Suppressor macrophage treated with lipopolysaccharide for 4 hours (primary cell): ENCODE results near the gene KCNE1.
"Not testable (repeated sequence)": the region's sequence is repeated elsewhere in the genome, so short reads cannot be mapped to it uniquely, and the experiment has no call there.

Source experiments
- DNase-seq: peaks from one replicate; pipeline ENCODE4 v3.0.0-alpha.2; 2020

The KCNE1 gene

DNA sequence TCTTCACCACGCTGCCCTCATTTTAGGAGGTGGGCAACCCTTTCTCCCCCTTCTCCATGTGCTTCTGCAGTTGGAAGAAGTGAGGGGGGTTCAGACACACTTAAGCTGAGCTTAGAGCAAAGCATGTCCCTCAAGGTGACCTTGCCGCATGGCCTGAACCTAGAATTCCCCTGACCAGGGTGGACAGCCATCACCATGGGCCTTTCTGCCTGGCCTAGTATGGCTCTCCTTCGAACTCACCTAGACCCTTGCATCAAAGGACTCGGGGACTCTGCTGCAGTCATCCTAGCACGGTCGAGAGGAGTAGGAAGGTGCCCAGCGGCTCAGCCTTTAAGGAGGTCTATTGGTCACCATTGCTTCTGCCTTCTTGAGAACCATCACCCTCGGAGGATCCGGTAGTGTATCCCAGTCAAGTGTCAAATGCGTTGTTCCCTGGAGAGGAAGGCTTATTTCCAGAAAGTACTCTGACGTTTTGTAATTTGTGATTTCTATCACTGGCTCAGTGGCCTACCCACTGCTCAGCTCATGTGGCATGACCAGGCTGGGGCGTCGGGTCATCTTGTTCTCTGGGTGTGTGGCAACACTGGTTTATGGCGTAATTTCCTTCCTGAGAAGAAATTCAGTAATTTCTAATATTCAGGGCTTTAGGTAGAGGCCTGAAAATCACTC is at the start of gene KCNE1:
TSS of gene KCNE1 (minus strand) at position 424 of the 669 bp plus-strand sequence. CDS start 62,576 bp downstream, outside the sequence.
- DNase-seq = peak; percentile 95

DNA sequence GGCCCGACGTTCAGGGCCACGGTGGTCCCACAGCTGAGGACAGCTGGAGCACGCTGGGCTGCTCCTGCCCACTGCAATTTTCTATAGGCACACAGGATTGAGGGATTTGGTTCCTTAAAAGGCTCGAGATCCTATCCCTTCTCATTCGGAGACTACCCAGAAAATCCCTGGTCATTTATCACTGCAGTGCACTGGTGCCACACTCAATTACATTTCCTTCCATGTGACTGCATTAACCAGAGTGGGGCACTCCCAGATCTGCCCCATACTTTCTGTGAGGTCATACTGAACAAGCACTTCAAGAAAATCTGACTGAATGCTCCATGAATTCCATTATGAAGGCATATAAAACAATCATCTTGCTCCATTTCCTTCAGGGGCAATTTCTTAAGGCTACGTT is 49.8 kb upstream of the KCNE1 start:
- peak; percentile 45 for DNase-seq

DNA sequence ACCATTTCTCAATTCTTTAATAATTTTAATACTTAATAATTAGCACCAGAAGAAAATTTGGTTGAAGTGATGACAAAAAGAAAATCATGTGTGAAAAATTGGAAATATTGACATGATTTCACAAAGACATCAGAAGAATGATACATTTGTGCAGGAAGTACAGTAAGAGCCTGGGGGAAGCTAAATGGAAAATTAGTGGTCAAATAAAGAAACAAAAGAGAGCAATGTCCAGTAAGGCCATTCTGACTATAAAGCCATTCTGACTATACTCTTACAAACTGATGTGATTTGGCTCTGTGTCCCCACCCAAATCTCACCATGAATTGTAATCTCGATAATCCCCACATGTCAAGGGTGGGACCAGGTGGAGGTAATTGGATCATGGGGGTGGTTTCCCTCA is 48.6 kb upstream of the KCNE1 start:
- no peak for DNase-seq

DNA sequence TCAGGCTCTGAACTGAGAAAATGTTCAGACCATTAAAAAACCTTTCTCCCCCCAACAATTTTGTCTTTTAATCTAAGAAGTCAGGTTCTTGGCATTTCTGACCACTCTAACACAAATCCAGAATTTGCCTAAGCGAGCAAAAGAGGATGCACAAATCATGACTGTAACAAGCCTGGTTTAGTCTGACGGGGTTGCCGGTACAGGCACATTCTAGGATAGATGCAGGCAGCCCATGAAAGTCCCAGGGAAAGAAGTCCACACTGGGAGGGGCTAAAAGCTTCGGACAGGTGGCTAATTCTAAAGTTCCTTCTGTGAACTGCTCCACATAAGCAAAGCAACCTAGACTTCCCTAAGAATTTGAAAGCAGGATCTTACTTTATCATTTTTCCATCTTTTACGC is 48.0 kb upstream of the KCNE1 start:
- no peak for DNase-seq

DNA sequence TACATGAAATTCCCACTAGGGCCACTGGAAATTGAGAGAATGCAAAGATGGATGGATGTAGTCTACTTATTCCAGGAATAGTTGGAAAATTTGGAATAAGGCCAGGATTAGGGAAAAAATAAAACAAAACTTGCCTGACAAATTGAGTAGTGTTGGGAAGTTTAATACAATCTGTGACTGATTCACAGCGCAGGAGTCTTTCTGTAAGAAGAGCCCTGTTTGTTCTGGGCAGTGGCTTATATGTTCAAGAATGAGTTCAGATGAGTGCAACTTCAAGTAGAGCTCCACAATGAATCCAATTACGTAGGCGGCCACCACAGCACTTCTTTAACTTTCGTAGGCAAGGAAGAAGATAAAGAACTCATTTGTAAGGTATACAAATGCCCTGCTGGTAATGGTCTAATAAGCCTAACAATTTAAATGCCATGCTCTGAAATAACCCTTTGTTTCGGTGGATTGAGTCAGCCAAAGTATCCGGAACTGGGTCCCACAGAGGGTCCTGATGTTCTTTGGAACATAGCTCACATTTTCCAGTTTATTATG is 47.1 kb upstream of the KCNE1 start:
- DNase-seq = no peak

DNA sequence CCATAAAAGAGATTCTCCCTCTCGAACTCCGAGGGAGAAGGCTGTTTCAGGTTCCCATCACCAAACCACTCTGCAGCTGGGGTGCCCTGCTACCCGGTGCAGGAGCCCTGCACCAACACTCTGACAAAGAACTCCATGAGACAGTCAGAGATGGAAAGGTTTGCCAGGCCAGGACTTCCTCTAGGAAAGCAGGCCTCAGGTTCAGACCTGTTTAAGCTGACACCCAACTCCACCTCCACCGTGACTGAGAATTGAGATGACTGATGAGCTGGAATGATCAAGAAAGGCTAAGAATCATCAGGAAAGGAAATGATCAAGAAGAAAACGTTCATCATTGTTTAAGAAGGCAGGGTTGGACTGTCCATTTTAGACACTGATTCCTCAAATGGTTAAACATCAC is 46.2 kb upstream of the KCNE1 start:
- DNase-seq = no peak

DNA sequence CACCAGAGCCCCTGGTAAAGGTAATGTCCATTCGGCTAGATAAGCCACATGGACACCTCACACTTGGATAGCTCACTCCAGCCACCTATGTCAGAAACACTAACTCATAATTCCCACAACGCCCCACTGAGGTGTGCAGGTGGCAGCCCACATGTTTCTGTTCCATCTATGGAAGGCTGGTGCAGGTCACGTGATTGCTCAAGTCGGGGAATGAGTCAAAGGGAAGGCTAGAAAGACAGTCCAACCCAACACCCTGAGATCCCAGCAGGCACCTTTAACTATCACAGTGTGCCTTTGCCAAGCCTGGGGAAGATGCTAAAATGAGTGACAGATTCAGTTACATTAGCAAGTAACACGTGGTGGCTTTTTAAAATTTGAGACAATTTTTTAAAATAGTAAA is 45.3 kb upstream of the KCNE1 start:
- DNase-seq = no peak

DNA sequence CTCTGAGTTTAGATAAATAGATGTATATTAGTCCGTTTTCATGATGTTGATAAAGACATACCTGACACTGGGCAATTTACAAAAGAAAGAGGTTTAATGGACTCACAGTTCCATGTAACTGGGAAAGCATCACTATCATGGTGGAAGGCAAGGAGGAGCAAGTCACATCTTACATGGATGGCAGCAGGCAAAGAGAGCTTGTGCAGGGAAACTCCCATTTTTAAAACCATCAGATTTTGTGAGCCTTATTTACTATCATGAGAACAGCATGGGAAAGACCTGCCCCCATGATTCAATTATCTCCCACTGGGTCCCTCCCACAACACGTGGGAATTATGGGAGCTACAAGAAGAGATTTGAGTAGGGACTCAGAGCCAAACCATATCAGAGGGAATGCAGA is 42.7 kb upstream of the KCNE1 start:
- DNase-seq = not testable (repeated sequence)

DNA sequence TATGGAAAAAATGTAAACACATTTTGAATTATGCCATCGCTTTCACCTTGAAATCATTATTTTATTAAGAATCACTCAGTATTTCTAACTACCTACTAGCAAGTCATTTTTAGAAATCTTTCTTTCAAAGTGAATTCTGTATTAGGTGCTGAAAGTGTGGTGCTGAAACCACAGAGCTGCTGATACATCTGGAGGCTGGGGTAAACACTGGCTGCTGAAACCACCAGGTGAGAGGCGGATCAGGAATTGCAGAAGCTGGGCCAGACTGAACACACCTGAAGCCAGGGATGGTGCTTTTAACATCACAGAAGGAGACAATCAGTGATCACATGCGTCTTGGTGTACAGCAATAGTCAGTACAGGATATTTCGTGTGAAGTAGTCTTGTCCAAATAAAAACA is 42.2 kb upstream of the KCNE1 start:
- DNase-seq = no peak

DNA sequence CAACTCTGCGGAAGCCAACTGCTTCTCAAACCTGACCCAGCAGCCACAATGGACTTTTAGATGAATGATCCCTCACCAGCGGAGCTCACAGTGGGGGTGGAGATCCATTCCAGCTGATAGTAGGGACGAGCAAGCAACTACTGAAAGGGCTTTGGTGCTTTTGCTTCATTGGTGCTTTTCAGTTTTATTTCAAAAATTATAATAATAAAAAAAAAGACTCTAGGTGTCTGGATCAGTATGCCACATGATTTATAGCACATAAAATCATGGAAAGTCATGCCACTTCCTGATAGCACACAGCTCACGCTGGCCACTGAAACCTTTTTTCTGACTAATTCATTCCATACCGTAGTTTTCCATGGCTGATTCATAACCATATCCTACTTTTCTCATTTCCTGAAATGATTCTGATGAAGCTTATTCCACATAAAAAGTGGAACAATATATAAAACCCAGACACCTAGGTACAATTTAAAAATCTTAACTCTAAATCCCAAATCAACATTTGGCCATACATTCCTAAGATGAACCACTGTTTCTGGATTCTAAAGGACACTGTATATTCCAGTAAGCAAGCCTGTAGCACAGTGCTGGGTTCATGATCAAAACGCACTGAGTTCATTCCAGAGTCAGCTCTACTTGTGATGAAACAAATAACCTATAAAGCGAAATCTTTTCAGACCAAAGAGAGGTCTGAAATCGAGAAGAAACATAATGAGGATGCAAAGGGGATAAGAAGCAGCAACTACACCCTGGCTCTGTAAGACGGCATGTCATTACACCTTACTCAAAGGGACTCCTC is 41.3 kb upstream of the KCNE1 start:
- peak; percentile 53 for DNase-seq

DNA sequence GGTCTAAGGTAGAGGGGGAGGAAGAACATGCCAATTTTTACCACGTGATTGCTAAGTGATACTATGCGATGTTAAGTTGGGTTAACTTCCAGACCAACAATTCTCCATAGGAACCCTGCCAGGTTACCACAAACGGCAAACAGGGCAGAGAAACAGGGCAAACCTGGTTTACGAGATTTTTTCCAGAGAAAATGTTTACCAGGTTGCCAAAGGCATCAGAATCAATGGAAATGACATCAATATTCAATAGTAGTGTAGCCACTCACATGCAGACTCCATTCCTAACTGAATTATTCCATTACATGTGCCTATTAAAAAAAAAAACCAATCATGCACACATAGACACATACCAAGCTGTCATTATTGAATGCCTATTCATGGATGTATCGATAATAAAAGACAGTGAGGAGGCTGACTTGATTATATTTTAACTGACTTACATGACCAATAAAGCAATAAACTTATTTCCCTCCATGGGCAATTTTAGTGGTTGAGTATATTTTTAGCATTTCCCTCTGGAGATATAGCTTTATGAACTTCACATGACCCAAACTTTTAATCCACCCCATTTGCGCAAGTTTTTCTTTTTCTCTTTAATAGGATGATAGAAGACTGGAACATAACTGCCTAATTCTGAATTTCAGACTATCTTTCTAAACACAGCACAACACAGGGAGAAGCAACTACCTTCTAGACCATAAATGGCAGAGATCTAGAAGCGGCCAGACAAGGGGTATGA is 40.5 kb upstream of the KCNE1 start:
- no peak for DNase-seq

DNA sequence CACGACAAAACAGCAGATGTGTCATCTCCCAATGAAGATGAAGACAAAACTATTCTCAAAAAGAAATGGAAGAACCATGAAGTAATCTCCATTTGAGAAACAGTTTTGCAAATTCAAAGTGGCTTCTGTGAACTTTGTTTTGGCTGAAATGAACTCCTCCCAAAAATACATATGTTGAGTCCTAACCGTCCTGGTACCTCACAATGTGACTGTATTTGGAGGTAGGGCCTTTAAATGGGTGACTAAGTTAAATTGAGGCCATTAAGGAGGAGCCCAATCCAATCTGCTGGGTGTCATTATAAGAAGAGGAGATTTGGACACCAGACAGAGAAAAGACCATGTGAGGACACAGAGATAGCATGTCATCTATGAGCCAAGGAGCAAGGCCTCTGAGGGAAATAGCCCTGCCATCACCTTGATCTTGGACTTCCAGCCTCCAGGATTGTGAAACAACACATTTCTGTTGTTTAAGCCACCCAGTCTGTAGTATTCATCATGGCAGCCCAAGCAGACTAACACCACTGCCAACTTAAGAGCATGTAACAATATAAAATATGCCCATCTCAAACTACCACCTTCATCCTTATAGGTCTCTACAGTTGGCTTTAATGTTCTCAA is 38.3 kb upstream of the KCNE1 start:
- no peak for DNase-seq

DNA sequence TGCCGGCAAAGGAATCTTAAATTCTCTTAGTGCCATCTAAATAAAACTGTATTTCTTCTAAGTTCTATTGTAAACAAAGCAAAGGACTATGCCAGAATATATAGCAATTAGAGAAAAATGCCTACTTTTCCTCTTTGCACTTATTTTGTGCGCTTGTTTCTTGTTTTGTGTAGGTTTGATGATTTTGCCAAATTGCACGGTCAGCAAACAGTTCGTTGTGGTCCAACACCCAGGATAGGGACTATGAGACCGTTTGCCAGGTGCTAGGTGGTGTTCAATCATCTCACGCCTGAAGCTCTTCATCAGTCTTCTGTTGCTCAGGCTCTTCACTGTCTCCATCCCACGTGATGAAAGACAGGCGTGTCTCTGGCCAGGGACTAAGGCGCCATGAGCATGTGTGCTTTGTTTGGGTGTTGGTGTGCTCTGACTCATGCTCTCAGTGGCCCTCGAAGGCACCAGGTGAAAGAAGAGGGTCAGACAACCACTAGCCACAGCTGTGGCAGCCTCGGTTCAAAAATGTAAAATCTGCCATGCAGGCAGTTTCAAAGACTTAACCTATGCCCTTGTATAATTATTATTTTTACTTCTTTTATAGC is 36.9 kb upstream of the KCNE1 start:
- DNase-seq = no peak

DNA sequence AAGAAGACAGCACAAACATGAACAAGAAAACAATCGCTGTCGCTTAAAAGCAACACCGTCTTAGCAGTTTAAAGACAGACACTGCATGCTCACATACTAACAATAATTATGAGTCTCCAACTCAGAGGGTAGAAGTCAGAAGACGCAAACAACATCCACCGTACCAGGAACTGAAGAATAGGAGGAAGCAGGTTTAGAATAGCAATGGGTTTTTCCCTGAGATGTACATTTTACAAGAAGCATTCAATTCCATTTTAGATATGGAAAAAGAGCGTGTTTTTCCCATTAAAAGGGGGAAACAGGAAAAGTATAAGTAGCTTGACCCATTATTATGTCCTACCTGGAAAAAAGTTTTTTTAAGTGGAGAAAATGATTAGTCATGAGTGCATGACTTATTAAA is 34.5 kb upstream of the KCNE1 start:
- peak; percentile 56 for DNase-seq

DNA sequence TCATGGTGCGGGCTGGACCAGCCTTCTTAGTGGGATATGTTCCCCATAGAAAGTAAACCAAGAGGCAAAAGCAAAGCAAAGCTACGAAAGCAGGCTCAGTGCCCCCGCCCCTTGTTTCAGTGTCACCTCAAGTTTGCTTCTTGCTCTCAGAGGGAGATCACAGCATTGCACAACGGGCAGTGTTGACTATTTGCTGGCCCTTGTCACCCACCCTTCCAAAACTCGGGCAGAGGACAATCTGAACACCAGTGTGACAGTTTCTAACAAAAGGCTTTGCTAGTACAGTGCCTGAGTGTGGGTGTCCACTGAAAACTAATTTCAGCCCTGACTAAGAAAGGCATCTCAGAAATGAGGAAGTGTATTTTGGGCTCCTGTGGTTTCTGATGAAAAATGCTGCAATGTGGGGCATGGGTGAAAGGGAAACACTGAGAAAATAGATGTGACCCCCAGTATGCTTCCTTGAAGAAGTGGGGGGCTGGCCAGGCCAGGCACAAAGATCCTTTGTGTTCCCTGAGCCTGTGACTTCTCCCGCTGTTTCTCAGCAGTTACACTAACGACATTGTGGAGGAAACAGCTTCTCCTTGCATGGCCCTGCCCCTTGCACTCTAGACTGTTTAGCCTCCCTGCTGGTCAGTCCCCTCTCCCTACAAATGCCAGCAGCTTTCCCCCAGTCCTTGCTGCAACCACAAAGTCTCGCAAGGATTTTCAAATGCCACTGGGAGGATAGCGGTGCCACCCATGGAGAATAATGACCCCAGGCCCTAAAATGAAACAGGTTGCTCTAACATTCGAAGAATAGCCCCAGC is 33.3 kb upstream of the KCNE1 start:
- DNase-seq = peak; percentile 94

DNA sequence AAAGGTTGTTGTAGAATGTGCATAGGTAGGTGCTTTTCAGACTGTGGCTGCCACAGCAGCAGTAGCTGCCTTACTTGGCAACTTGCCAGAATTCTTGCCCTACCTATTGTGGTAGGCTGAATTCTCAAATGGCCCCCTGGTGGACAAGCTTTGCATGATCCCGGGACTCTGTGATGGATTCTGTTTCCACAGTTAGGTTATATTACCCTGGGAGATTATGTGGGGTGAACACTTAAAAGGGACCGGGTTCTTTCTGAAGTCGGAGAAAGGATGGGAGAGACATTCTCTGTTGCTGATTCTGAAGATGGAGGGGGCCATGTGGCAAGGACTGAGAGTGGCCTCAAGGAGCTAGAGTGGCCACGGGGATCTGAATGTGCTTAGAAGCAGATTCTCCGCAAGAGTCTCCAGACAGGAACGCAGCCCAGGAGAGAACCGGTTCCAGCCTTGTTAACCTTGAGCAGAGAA is 32.1 kb upstream of the KCNE1 start:
- peak; percentile 71 for DNase-seq

DNA sequence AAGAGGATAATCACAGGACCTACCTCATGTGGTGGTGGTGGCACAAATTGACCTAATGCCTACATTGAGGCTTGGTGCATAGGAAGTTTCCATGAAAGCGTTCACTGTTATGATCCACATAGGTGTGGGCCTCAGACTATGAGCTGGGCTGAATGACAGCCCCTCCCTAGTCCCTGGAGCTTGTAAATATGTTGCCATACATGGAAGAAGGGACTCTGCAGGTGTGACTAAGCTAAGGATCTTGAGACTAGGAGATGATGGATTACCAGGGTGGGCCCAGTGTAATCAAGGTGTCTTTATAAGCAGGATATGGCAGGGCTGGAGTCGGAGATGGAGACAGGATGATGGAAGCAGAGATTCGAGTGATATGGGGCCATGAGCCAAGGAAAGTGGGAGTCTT is 31.0 kb upstream of the KCNE1 start:
- DNase-seq = no peak

DNA sequence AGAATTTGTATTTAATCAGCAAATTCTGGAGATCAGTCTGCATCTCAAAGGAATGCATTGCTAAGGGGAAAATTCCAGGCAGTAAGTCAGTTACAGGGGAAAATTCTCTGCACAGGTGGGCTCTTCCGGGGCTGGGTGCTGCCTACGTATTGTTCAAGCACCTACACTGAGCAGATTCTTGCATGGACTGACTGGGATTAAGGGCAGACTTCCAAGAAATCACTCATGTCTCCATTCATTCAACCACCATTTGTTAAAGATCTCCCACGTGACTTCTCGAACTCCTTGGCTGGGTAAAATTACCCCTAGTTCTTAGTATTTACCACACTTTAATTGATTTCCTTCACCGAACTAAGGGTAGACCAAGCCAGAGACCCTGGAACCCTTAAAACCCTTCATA is 28.2 kb upstream of the KCNE1 start:
- DNase-seq = no peak

DNA sequence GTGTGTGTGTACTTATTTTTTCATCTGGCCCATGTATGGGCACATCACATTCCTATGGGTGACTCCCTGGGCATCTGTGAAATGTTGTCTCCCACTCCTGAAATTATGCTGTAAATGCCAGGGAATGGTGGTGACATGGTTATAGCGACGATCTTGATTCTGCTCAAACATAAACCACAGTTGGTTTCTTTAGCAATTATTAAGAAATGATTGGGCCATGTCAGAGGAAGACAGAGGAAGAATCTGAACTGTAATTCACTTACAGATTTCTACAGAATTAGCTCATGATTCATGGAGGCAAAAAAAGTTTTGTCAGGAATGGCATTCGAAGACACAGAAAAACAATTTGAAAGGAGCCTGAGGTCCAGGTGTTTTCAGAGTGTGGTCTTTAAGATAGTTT is 25.8 kb upstream of the KCNE1 start:
- peak; percentile 74 for DNase-seq

DNA sequence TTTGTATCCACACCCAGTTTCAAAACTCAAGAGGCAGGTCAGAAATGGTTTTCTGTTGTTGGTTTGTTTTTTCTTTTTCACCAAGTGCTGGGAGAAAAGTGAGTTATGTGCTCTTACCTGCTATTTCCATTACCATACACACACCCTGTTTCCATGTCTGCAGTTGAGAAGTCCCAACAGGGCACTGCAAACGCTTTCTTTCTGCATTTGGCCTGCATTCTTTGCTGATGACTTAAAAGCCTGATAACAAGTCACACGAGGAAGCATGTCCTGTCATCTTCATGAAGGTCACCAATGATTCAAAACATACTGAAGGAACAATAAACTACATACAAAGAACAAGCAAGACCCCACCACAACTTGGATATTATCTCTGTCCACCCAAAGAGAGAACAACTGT is 24.8 kb upstream of the KCNE1 start:
- no peak for DNase-seq

DNA sequence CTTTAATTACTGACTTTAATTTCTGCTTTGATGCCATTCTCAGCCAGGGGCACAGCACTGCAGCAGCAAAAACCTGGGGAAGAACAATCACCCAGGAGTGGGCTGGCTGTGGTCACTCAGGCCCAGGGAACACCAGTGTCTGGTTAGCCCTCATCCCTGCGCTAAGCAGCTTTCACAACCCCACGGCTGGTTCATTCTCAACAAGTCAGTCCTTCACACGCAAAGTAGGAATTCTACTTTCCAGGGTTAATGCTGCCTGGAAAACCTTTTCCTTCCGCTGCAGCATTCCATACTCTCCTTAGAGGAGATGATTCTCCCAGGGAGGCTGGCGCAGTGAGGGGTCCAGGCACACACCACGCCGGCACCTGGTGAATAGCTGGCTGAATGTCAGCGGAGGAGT is 24.3 kb upstream of the KCNE1 start:
- DNase-seq = no peak

DNA sequence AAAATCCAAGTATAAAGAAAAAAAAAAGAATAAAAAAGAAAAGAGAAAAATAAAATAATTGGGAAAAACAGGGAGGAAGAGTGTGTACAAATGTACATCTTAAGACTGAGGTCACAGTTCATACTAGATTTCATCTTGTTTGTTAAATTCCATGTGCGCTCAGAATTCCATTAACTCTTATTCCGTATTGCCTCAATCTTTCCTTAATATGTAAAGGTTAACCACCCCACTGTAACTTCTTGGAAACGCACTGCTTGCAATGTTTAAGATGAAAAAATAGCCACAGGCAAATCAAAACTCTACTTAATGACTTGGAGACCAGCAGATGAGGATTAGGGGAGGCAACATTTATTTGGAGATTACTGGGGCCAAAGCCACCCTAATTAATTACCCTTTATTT is 23.9 kb upstream of the KCNE1 start:
- no peak for DNase-seq
